ENCODE results near the gene CLEC4A. TPM values are rescaled to one million over a fixed set of nuclear protein-coding genes. Genes with fewer than 3 reads are reported as not detected.

Gene CLEC4A
- total and polyA plus RNA-seq, 2 of the 8 experiments (the other 6 are each of a cell fraction or from before 2014, with no cell fraction given): 0.41 to 0.44 TPM

DNA sequence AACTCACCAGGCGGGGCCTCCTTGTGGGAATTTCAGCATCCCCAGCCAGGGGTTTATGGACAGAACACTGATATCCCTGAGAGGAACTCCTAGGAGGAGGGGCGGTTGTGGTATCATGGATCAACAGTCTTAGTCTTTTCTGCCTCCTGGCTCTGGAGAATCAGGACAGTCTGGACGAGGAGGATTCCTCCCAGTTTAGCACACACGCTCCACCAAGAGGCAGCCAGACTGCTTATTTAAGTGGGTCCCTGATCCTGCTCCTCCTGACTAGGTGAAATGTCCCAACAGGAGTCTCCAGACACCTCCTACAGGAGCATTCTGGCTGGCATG, 23.0 kb downstream of the CLEC4A start:
- Histone ChIP-seq H2BK20ac (ENCODE audit: low read length) (no peak overlapping the region), H2AFZ (ENCODE audit: low read length) (peak overlapping the region; percentile 84), H3K14ac (ENCODE audit: insufficient read length) (no peak overlapping the region), H3K36me3 (ENCODE audit: control insufficient read depth in 2 of 4, insufficient read depth in 4 of 4, low read length in 3 of 4) (no peaks in the 10 kb centered on the region), H2BK5ac (ENCODE audit: low read depth, low read length) (0 out of 2 replicates have a peak overlapping the region, but pooled peaks have one; percentile 46), H3K56ac (replicated peaks; ENCODE audit: insufficient read length, low read depth, low read length) (no peak overlapping the region), H4K91ac (replicated peaks; ENCODE audit: insufficient read length, low read length) (peak overlapping the region; percentile 44), H3K27me3 (replicated peaks in 1 of 4; ENCODE audit: control insufficient read depth in 3 of 4, extremely low read depth in 1 of 4, insufficient read depth in 3 of 4, low read length in 3 of 4) (no peaks in the 10 kb centered on the region), H2AK5ac (ENCODE audit: low read depth, low read length) (no peak overlapping the region), H3K4me1 (replicated peaks in 1 of 4; ENCODE audit: control insufficient read depth in 3 of 4, insufficient read depth in 4 of 4, low read length in 3 of 4) (peaks cover 0 to 13% (median 9%) of the 10 kb centered on the region in 4 experiments; a peak in 6 of 7 replicates), H2BK15ac (ENCODE audit: low read length) (peak overlapping the region; percentile 55; the same call in 1 of the 2 replicates), H4K20me1 (replicated peaks in 1 of 2; ENCODE audit: control insufficient read depth in 1 of 2, insufficient read depth in 2 of 2, low read length in 2 of 2) (no peaks in the 10 kb centered on the region), H3K23me2 (ENCODE audit: low read depth, low read length) (no peaks in the 10 kb centered on the region), H4K5ac (ENCODE audit: insufficient read length, low read depth, low read length) (no peak overlapping the region), H4K8ac (ENCODE audit: extremely low read depth, insufficient read depth, low read length) (0 out of 2 replicates have a peak overlapping the region, but pooled peaks have one; percentile 54), H3K4ac (replicated peaks; ENCODE audit: insufficient read length, low read depth, low read length) (no peak overlapping the region), H2BK12ac (ENCODE audit: low read depth, low read length) (0 out of 2 replicates have a peak overlapping the region, but pooled peaks have one; percentile 51), H3K27ac (ENCODE audit: low read depth, low read length) (no peak overlapping the region), H3K9ac (replicated peaks in 1 of 4; ENCODE audit: extremely low read depth in 1 of 4, low read depth in 3 of 4, low read length in 3 of 4) (no peak overlapping the region), H3K23ac (ENCODE audit: insufficient read length) (no peak overlapping the region), H3K4me2 (ENCODE audit: insufficient read depth in 1 of 2, low read depth in 2 of 2, low read length in 2 of 2) (peak overlapping the region; percentile 52 to 65), H3K9me3 (ENCODE audit: insufficient read depth in 2 of 2, low read depth in 1 of 2, low read length in 1 of 2) (peaks cover 2 to 6% of the 10 kb centered on the region in 2 experiments), H3K79me2 (ENCODE audit: control insufficient read depth in 1 of 2, insufficient read depth in 2 of 2, low read length in 2 of 2) (no peaks in the 10 kb centered on the region), H3K4me3 (ENCODE audit: extremely low read depth in 1 of 4, insufficient read depth in 2 of 4, low read depth in 3 of 4, low read length in 4 of 4) (peak overlapping the region in 2 of 4 experiments; percentile 11 to 13; a peak in 1 of 8 replicates), H2BK120ac (replicated peaks; ENCODE audit: low read depth, low read length) (peak overlapping the region; percentile 29), H3K79me1 (ENCODE audit: low read depth, low read length) (no peaks in the 10 kb centered on the region), H3K18ac (ENCODE audit: extremely low read depth, low read length) (peak overlapping the region; percentile 80)
- no peak for DNase-seq (ENCODE audit: low read depth in 1 of 2, low spot score in 2 of 2)
- WGBS, 2 experiments (ENCODE audit: extremely low coverage in 1 of 2, insufficient coverage in 1 of 2, insufficient read length in 1 of 2, insufficient replicate concordance in 2 of 2, low coverage in 1 of 2, low lambda C conversion rate in 2 of 2, missing lambda C conversion rate in 1 of 2): 84% methylated on average over 4 of the region's 4 CpGs; no CpG with 5 or more reads in 1 of the 2 experiments
- ChIA-PET CTCF (ENCODE audit: partially characterized antibody) (interaction anchor here (1.9 kb wide), 1 partner anchor 37 kb away, joined by 3 read pairs; no protein-coding TSS in a partner anchor), POLR2A (ENCODE audit: partially characterized antibody) (interaction anchor here (1.0 to 1.4 kb wide), 4 partner anchors 9 to 33 kb away, joined by 3 to 5 read pairs (median 3); partner anchors contain the start of gene ZNF705A)
- FAIRE-seq: no peak
- TF ChIP-seq POU5F1 (IDR thresholded peaks at IDR 0.05; ENCODE audit: low read depth, low read length): no peak
- TF ChIP-seq, protein P1, sequence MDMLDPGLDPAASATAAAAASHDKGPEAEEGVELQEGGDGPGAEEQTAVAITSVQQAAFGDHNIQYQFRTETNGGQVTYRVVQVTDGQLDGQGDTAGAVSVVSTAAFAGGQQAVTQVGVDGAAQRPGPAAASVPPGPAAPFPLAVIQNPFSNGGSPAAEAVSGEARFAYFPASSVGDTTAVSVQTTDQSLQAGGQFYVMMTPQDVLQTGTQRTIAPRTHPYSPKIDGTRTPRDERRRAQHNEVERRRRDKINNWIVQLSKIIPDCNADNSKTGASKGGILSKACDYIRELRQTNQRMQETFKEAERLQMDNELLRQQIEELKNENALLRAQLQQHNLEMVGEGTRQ (IDR thresholded peaks at IDR 0.05; ENCODE audit: low read length): no peak
- TF ChIP-seq PHF8 (conservative IDR thresholded peaks at IDR 0.05; ENCODE audit: low read depth, low read length): no peak
- no peak for TF ChIP-seq SP1 (IDR thresholded peaks at IDR 0.05; ENCODE audit: low read depth, low read length)
- no peak for TF ChIP-seq CHD2 (IDR thresholded peaks at IDR 0.05; ENCODE audit: low read length)
- TF ChIP-seq SP2 (IDR thresholded peaks at IDR 0.05; ENCODE audit: low read length): no peak
- TF ChIP-seq JUN (IDR thresholded peaks at IDR 0.05; ENCODE audit: low read depth, low read length): no peak
- TF ChIP-seq RFX5 (IDR thresholded peaks at IDR 0.05; ENCODE audit: borderline replicate concordance, low read depth, low read length): no peak
- TF ChIP-seq TCF12 (IDR thresholded peaks at IDR 0.05; ENCODE audit: low read depth, low read length): no peak
- no peak for TF ChIP-seq TEAD4 (IDR thresholded peaks at IDR 0.05; ENCODE audit: low read depth, low read length)
- TF ChIP-seq YY1 (IDR thresholded peaks at IDR 0.05; ENCODE audit: low read depth, low read length): no peak
